HG03460 (cell line): Measurements from ENCODE around the gene OR2B3.
"Not testable (repeated sequence)": the region's sequence is repeated elsewhere in the genome, so short reads cannot be mapped to it uniquely, and the experiment has no call there.

Experiments
- ATAC-seq: cut with Tn5 transposase; IDR thresholded peaks from one replicate; pipeline ENCODE4 v1.9.1; 2021; ENCODE audit not compliant: unreplicated experiment

The OR2B3 gene, protein sequence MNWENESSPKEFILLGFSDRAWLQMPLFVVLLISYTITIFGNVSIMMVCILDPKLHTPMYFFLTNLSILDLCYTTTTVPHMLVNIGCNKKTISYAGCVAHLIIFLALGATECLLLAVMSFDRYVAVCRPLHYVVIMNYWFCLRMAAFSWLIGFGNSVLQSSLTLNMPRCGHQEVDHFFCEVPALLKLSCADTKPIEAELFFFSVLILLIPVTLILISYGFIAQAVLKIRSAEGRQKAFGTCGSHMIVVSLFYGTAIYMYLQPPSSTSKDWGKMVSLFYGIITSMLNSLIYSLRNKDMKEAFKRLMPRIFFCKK

DNA sequence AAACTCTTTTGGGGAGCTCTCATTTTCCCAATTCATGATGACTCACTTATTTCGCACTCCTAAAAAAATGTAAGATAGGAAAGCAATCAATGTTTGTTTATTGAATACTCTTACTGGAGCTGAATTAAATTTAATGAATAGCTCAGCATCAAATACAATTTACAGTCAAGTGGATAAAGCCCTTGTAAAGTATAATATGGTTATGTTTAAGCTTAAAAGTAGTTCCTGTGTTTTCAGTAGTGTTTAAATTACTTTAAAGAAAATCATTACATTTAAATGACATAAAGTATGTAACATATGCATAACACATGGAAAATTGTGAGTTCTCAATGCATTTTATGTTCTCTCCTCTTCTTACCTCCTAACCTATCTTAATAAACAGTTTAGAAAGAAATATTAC, at the start of gene OR2B3:
TSS of gene OR2B3 (minus strand) at position 101 of the 400 bp plus-strand sequence. CDS start at position 36, 65 bp downstream.
- no peak for ATAC-seq

DNA sequence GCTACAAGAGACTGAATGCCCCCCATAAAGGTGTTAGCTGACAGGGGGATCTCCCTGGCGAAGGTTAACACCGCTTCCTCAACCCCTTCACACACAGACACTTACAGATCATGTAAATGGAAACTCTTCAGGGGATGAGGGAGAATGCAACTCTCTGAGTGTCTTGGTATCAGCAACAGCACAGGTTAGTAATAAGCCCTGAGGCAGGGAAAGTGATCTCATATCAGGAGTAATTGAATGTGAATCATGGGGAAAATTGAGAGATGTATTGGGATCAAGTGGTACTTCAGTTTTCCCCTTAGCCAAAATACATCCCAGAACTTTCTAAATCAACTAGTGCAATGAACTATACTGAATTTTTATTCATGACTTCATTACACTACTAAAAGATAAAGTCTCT, 44.6 kb upstream of the OR2B3 start:
- ATAC-seq, result no peak

DNA sequence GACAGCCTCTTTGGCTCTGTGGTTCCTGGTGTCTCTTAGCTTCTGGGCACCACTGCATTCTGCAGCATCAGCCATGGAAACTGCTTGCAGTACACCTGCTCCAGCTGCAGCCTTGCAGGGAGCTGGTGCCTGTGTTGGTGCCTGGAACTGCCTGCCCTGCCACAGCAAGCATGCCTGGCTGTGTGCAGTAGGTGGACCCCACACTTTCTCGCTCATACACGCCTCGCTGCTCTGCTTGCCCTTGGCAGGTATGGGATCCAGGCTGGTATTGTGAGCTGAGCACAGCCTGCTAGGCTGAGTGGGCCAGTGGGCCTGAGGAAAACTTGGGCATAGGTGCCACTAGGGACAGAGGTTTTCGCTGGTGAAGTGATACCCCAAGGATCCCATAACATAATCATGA, 43.5 kb upstream of the OR2B3 start:
- no peak for ATAC-seq

DNA sequence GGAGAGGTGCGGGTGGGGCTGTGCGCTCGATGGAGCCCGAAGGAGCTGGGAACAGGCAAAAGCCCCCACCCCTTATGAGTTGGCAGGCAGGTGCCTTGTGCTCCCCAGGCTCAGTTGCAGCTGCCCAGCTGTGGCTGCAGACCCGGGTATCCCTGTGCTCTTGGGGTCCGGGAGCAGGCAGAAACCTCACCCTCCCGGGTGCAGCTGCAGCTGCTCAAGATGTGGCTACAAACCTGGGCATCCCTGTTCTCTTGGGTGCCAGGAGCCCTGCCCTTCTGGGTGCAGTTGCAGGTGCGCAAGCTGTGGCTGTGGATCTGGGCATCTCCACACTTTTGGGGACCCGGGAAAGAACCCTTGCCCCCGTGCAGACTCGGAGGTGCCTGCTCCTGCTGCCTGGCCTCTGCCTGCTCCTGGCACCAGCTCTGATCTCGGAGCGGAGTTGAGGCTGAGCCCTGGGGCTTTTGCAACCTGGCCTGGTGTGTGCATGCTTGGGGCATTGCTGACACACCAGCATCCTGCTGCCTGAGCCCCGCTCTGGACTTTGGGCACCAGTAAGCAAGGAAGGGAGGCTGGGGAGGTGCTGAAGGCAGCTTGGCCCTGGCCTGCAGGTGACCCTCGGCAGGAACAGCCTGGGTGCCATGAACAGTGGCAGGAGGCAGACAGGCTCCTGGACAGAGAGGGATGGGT, 42.4 kb upstream of the OR2B3 start:
- no peak for ATAC-seq

DNA sequence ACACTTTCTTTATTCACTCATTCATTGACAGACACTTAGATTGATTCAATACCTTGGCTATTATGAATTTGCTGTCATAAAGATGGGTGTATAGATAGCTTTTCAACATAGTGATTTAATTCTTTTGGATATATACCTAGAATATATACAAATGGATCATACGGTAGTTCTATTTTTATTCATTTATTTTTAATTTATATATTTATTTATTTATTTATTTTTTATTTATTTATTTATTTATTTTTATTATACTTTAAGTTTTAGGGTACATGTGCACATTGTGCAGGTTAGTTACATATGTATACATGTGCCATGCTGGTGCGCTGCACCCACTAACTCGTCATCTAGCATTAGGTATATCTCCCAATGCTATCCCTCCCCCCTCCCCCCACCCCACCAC, 27.9 kb upstream of the OR2B3 start:
- not testable (repeated sequence) for ATAC-seq

DNA sequence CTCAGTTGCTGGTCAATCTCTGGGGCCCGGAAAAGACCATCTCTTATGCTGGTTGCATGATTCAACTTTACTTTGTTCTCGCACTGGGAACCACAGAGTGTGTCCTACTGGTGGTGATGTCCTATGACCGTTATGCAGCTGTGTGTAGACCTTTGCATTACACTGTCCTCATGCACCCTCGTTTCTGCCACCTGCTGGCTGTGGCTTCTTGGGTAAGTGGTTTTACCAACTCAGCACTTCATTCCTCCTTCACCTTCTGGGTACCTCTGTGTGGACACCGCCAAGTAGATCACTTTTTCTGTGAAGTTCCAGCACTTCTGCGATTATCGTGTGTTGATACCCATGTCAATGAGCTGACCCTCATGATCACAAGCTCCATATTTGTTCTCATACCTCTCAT, 25.0 kb upstream of the OR2B3 start:
- no peak for ATAC-seq

DNA sequence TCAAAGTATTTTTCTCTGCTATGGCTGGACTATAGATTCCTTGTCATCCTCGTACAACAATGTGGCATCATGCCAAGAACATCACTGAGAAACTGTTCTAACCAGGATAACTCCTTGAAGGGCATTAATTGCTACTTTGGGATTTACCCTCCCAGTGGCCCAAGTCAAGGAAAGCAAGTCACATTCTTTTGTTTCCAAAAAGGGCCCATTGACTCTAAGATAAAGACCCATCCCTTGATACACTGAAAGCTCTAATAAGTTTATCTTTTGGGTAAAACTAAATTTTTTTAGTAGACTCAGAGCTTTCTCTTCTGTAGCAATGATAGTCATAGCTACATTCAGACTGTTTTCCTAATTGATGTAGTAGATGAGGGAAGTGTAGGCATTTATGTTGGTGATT, 20.6 kb upstream of the OR2B3 start, which contains the start of gene OR2J3:
TSS of gene OR2J3 (plus strand) at position 301 of the 400 bp plus-strand sequence. CDS start 3,833 bp downstream, outside the sequence.
- ATAC-seq, result no peak

DNA sequence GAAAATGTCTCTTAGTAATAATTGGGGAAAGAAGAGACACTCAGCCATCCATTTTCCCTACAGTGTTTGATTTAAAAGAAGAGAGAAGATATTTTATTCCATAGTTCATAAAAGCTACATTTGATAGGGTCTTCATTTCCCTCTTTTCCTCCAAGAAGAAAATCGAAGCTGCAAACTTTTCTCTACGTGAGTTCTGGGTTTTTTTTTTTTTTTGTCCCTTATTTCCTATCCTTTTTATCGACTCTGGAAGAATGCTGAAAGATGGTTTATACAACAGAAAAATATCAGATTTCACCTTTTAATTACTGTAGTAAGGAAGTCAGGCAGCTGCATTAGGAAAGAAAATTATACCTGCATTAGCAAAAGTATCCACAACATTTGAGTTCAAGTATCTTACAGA, 12.1 kb upstream of the OR2B3 start, which contains the start of gene OR2J1:
TSS of gene OR2J1 (plus strand) at position 301 of the 400 bp plus-strand sequence. CDS start 1,453 bp downstream, outside the sequence.
- ATAC-seq, result no peak

DNA sequence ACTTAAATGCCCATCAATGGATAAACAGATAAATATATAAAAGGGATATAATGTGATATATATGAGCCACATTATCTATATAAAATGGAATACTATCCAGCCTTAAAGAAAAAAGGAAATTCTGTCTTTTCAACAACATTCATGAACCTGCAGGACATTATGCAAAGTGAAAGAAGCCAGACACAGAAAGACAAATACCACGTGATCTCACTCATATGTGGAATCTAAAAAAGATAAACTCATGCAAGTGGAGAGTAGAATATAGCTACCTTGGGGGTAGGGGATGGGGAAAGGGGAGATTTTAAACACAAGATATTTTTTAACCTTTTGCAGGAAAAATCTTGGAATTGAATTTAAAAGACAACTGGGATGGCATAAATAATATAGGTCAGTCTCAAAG, 10.7 kb upstream of the OR2B3 start:
- ATAC-seq, result no peak

DNA sequence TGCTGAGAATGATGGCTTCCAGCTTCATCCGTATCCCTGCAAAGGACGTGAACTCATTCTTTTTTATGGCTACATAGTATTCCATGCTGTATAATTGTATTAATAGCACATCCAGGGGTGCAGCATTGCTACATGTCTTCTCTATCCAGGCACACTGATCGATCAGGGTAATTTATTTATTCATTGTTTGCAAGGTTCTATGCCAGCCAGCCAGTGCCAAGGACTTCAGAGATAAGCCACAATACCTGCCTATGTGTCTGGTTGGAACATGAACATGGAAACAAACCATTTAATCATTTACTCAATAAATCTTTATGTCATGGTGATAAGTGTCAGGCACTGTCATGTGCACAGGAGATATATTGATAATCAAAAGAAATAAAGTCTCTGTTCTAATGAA, 5.8 kb upstream of the OR2B3 start:
- ATAC-seq, result no peak

DNA sequence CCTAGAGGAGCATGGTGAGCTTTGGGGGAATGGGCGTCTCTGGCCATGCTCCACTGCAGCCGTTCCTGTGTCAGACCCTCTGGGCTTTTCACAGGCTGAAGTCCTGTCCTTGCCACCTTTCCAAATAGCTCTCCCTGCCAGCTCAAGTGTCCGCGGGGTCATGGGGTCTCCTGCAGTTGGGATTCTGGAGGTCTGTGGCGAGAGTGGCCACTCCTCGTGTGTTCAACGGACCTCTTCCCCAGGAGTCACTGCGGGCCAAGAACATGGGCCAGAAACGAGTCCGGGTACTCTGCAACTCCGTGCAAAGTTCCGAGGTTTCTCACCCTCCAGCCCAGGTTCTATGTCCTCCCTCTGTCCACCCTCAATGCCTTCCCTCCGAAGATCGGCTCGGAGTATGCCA, 4.7 kb downstream of the OR2B3 start:
- no peak for ATAC-seq

DNA sequence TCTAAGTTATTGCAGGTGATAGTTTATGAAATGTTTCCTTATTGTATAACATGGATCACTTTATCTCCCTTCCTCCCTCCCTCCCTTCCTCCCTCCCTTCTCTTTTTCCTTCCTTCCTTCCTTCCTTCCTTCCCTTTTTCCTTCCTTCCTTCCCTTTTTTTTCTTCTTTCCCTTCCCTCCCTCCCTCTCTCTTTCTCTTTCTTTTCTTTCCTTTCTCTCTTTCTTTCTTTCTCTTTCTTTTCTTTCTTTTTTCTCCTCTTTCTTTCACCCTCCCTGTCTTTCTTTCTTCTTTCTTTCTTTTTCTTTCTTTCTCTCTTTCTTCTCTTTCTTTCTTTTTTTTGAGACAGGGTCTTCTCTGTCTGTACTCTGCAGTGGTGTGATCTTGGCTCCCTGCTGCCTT, 5.8 kb downstream of the OR2B3 start:
- ATAC-seq, result no peak

DNA sequence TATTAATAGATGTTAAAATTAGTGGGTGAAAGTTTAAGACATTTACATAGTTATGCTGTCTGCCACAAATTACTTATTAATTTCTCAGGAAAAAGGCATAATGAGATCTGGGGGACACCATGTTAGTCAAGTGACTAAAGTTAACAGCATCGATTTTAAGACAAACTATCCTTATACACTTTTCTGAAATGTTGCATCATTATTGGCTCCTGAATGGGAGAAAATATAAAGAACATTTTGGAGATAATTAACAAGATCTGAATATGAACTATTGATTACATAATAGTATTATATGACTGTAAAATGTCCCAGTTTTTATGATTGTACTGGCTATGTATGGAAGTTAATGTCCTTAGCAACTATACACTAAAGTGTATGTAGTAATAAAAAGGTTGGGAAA, 7.9 kb downstream of the OR2B3 start:
- no peak for ATAC-seq

DNA sequence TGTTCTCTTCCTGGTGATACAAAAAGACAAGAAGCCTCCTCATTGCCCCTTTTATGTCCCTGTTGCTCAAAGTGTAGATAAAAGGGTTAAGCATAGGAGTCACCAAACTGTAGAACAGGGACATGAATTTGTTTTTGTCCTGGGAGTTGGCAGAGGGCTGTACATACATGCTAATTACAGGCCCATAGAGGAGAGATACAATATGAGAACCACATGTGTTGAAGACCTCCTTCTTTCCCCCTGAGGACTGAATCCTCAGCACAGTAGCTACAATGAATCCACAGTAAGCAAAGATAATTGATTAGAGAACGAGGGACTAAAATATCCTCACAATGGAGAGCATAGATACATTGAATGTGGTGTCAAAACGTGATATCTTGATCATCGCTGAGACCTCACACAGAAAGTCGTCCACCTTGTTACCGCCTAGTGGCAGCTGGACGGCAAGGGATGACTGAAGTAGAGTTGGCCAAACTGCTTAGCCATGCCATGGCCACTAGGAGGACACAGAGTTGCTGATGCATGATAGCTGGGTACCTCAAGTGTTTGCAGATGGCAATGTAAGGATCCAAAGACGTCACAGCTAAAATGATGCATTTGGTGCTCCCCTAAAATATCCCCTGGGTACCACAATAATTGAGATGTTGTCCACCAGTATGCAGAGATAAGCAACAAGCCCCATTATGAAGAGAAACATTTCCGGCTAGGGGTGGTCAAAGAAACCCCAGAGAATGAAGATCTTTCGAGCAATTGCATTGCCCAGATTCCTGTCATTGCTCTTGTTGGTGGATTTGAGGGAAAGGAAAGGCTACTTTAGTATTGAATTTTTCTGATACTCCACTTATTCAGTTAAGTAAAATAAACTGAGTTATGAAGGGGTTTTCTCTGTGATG, 15.0 kb downstream of the OR2B3 start:
- no peak for ATAC-seq

DNA sequence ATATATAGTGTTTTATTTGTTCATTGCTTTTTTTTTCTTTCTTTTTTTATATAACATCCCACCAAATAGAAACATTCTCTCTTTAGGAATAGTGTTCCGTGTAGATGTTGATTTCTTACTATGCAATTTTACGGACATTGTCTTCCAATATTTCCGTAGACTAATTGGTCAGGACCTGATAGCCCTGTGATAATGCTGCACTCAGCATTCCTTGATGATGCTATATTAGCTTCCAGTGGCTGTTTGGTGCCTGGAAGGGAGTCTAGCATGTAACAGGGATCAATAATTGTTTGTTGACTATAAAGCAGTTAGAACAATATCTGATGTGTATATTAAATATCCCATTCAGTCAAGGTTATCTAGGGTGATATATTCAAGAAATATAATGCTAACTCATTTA, 35.4 kb downstream of the OR2B3 start:
- no peak for ATAC-seq

DNA sequence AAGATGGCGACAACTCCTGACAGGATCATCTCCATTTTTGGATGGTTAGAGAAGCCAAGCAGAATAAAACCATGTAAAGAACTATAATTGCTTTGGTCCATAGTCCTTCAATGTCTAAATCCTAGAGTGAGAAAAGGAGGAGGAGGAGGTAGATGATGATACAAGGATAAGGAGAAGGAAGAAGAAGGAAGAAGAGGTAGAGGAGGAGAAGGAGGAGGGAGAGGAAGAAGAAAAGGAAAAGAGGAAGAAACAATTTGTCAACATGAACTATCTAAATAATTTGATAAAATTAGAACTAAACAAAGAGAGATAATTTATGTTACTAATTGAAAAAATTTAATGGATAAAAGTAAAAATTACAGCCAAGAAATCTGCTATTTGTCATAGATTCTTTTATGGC, 42.0 kb downstream of the OR2B3 start, which contains the start of gene OR2W1:
TSS of gene OR2W1 (minus strand) at position 101 of the 400 bp plus-strand sequence. CDS start at position 101, 0 bp downstream.
- no peak for ATAC-seq
